ENCODE data around the gene NSUN3.
"Not testable (repeated sequence)": the region's sequence is repeated elsewhere in the genome, so short reads cannot be mapped to it uniquely, and the experiment has no call there.

GRCh38 chr3:94080552-94080951, 17.7 kb downstream of the NSUN3 start:
- TF ChIP-seq POLR2A, EP300, CTCF (IDR thresholded peaks at IDR 0.05): not testable (repeated sequence)
